ENCODE data around the gene ASB10. TPM values are rescaled to one million over a fixed set of nuclear protein-coding genes. Genes with fewer than 3 reads are reported as not detected.

Gene ASB10
- total and polyA plus RNA-seq, 2 of the 13 experiments (the other 11 are each of a cell fraction or from before 2014, with no cell fraction given), result not detected

DNA sequence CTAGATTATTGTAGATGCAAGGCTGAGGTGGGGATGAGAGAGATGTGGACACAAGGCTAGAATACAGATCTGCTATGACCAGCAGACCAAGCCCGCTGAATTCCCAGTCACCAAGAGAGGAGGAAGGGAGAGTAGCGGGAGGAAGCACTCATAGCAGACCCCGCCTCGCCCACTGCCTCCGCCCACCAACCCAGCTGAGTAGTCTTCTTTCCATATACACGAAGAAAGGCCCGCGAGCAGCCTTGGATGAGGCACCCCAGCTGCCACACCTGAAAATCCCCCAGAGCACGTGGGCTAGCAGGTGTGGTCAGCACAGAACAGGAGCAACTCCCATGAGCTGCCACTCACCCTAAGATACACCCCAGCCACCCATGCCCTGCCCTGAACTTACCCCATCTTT lies 31.1 kb upstream of the ASB10 start (continued):
- TF ChIP-seq, protein P1, sequence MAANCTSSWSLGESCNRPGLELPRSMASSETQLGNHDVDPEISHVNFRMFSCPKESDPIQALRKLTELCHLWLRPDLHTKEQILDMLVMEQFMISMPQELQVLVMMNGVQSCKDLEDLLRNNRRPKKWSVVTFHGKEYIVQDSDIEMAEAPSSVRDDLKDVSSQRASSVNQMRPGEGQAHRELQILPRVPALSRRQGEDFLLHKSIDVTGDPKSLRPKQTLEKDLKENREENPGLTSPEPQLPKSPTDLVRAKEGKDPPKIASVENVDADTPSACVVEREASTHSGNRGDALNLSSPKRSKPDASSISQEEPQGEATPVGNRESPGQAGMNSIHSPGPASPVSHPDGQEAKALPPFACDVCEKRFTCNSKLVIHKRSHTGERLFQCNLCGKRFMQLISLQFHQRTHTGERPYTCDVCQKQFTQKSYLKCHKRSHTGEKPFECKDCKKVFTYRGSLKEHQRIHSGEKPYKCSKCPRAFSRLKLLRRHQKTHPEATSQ (CRISPR knock-in tag; IDR thresholded peaks at IDR 0.05; ENCODE audit: borderline replicate concordance), result no peak
- TF ChIP-seq NFKB2 (CRISPR knock-in tag; IDR thresholded peaks at IDR 0.05; ENCODE audit: borderline replicate concordance) (no peak), FOXM1 (CRISPR knock-in tag; IDR thresholded peaks at IDR 0.05) (no peak), ZNF33B (CRISPR knock-in tag; IDR thresholded peaks at IDR 0.05) (no peak)

DNA sequence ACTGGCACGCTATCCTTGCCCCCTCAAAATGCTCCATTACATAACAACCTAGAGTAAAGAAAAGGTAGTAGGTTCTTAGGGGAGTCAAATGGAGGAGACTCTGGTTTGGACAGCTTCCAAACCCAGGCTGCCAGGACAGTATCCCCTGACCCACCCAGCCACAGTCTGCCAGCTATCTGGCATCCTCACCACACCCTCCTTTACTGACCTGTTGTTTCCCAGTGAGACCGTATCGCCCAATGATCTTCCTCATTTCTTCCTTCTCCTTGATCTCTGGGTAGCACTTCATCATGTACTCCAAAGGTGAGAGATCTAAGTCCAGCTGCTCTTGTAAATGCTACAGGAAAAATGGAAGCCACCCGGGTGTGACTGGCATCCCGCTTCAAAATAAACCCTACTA lies 28.3 kb upstream of the ASB10 start:
- no TSS peak for BruUV-seq (replicated peaks)
- Histone ChIP-seq H3K27me3 (ENCODE audit: control insufficient read depth in 1 of 2, insufficient read depth in 2 of 2, low read length in 2 of 2) (no peaks in the 10 kb centered on the region), H3K79me2 (ENCODE audit: insufficient read depth, low read length) (no peaks in the 10 kb centered on the region), H3K4me1 (ENCODE audit: insufficient read depth, low read length) (no peaks in the 10 kb centered on the region), H3K36me3 (replicated peaks in 1 of 2; ENCODE audit: control insufficient read depth in 1 of 2, insufficient read depth in 2 of 2, low read length in 2 of 2) (peaks cover 23 to 63% of the 10 kb centered on the region in 2 experiments; a peak in 4 of 5 replicates), H3K9ac (ENCODE audit: insufficient read depth, low read depth, low read length) (no peak overlapping the region), H4K20me1 (ENCODE audit: insufficient read depth, low read length) (no peaks in the 10 kb centered on the region), H3K4me3 (replicated peaks in 1 of 3; ENCODE audit: insufficient read depth in 1 of 3, low read depth in 2 of 3, low read length in 3 of 3) (no peak overlapping the region), H3K9me3 (ENCODE audit: low read length) (no peaks in the 10 kb centered on the region), H3K4me2 (ENCODE audit: low read depth, low read length) (no peak overlapping the region), H2AFZ (ENCODE audit: low read length) (no peak overlapping the region), H3K27ac (ENCODE audit: extremely low read length, insufficient read depth, low read length) (no peak overlapping the region)
- intact Hi-C loops (cut with micrococcal nuclease; ENCODE audit: unreplicated experiment) (no loop called here), in situ Hi-C loops (cut with HindIII; ENCODE audit: extremely low pct_ligation_motif_present, low pct_unique_long_range_greater_than_20kb) (no loop called here)
- 100% methylated on average over 5 of the region's 5 CpGs for WGBS (ENCODE audit: low lambda C conversion rate)
- ChIA-PET POLR2A (no interaction called here), CTCF (ENCODE audit: low intra/inter-chr PET ratio, low total read pairs) (no interaction called here)
- ATAC-seq (no peak), DNase-seq (ENCODE audit: low spot score) (no peak), FAIRE-seq (no peak)
- no peak for TF ChIP-seq SIX4 (CRISPR knock-in tag; IDR thresholded peaks at IDR 0.05)
- TF ChIP-seq SMAD3 (CRISPR knock-in tag; IDR thresholded peaks at IDR 0.05), result no peak

GRCh38 chr7:151213826-151214225 lies 26.8 kb upstream of the ASB10 start:
- Histone ChIP-seq H3K9ac (ENCODE audit: insufficient read depth, low read depth, low read length) (no peak overlapping the region), H3K79me2 (ENCODE audit: insufficient read depth, low read length) (no peaks in the 10 kb centered on the region), H3K4me2 (ENCODE audit: low read depth, low read length) (no peak overlapping the region), H3K27me3 (ENCODE audit: control insufficient read depth in 1 of 2, insufficient read depth in 2 of 2, low read length in 2 of 2) (no peaks in the 10 kb centered on the region), H3K4me3 (replicated peaks in 1 of 3; ENCODE audit: insufficient read depth in 1 of 3, low read depth in 2 of 3, low read length in 3 of 3) (no peak overlapping the region), H3K9me3 (ENCODE audit: low read length) (no peaks in the 10 kb centered on the region), H3K27ac (ENCODE audit: extremely low read length, insufficient read depth, low read length) (no peak overlapping the region), H4K20me1 (ENCODE audit: insufficient read depth, low read length) (no peaks in the 10 kb centered on the region), H3K36me3 (replicated peaks in 1 of 2; ENCODE audit: control insufficient read depth in 1 of 2, insufficient read depth in 2 of 2, low read length in 2 of 2) (peaks cover 21 to 53% of the 10 kb centered on the region in 2 experiments; a peak in 4 of 5 replicates), H2AFZ (ENCODE audit: low read length) (no peak overlapping the region), H3K4me1 (ENCODE audit: insufficient read depth, low read length) (no peaks in the 10 kb centered on the region)
- POLR2A ChIA-PET, result no interaction called here
- DNase-seq (ENCODE audit: low spot score), result no peak
- CTCF ChIA-PET (ENCODE audit: low intra/inter-chr PET ratio, low total read pairs), result no interaction called here
- no peak for ATAC-seq
- FAIRE-seq, result no peak
- in situ Hi-C loops (cut with HindIII; ENCODE audit: extremely low pct_ligation_motif_present, low pct_unique_long_range_greater_than_20kb), result no loop called here
- no TSS peak for BruUV-seq (replicated peaks)
- intact Hi-C loops (cut with micrococcal nuclease; ENCODE audit: unreplicated experiment), result no loop called here
- WGBS (ENCODE audit: low lambda C conversion rate), result no CpG with 5 or more reads among the region's 3 CpGs
- TF ChIP-seq, protein P2, sequence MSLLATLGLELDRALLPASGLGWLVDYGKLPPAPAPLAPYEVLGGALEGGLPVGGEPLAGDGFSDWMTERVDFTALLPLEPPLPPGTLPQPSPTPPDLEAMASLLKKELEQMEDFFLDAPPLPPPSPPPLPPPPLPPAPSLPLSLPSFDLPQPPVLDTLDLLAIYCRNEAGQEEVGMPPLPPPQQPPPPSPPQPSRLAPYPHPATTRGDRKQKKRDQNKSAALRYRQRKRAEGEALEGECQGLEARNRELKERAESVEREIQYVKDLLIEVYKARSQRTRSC (CRISPR knock-in tag; IDR thresholded peaks at IDR 0.05; ENCODE audit: low read depth), result no peak
- TF ChIP-seq, protein P3, sequence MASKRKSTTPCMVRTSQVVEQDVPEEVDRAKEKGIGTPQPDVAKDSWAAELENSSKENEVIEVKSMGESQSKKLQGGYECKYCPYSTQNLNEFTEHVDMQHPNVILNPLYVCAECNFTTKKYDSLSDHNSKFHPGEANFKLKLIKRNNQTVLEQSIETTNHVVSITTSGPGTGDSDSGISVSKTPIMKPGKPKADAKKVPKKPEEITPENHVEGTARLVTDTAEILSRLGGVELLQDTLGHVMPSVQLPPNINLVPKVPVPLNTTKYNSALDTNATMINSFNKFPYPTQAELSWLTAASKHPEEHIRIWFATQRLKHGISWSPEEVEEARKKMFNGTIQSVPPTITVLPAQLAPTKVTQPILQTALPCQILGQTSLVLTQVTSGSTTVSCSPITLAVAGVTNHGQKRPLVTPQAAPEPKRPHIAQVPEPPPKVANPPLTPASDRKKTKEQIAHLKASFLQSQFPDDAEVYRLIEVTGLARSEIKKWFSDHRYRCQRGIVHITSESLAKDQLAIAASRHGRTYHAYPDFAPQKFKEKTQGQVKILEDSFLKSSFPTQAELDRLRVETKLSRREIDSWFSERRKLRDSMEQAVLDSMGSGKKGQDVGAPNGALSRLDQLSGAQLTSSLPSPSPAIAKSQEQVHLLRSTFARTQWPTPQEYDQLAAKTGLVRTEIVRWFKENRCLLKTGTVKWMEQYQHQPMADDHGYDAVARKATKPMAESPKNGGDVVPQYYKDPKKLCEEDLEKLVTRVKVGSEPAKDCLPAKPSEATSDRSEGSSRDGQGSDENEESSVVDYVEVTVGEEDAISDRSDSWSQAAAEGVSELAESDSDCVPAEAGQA (IDR thresholded peaks at IDR 0.05; ENCODE audit: low read depth), result no peak
- TF ChIP-seq, protein P3 (CRISPR knock-in tag; IDR thresholded peaks at IDR 0.05; ENCODE audit: borderline replicate concordance), result no peak
- no peak for TF ChIP-seq DR1 (CRISPR knock-in tag; IDR thresholded peaks at IDR 0.05)
